HCT116 (cell line): ENCODE measurements around the gene ACR. TPM values are rescaled to one million over a fixed set of nuclear protein-coding genes. Genes with fewer than 3 reads are reported as not detected.

ENCODE experiments used
- ATAC-seq: fragments of 200-7000 bp; cut with Tn5 transposase; 2 replicates; pipeline ENCODE4 v1.9.1; 2020; ENCODE audit warnings: mild to moderate bottlenecking, moderate library complexity
- BruUV-seq: library from RNA; stranded (reverse); fragments of 400-500 nt; replicated peaks from 2 replicates; lab custom pipeline; 2021; lab: Mats Ljungman, UMichigan
- CTCF ChIA-PET: fragments of 300-600 bp; sonication (Branson Sonifier 250); formaldehyde crosslinking; loops from one replicate; lab custom pipeline; 2021; ENCODE audit warnings: antibody characterized with exemption; lab: Charles Lee
- POLR2A ChIA-PET: fragments of 300-600, 350-600 bp; sonication (Branson Sonifier 250); formaldehyde crosslinking; loops from one replicate; lab custom pipeline; 2021; ENCODE audit warnings: antibody characterized with exemption; lab: Charles Lee
- RAD21 ChIA-PET, 2 experiments: fragments of 300-600 bp; sonication (Branson Sonifier 250); formaldehyde crosslinking; loops; one replicate each; lab custom pipeline; 2023; ENCODE audit warnings: low total read pairs in 2 of 2; ENCODE audit not compliant: uncharacterized antibody in 2 of 2, unreplicated experiment in 2 of 2, low non-redundant PET in 1 of 2; lab: Charles Lee
- DNase-seq: peaks from one replicate; pipeline ENCODE4 v3.0.0-alpha.2; 2010; ENCODE audit warnings: low read depth, low spot score
- H2AFZ ChIP-seq: fragments of 200-600 bp; shearing (Covaris generic), sonication (generic); 2 replicates; pipeline ENCODE4 v1.6.1; 2017; ENCODE audit warnings: low read depth, mixed run types, mixed read lengths, antibody characterized with exemption, low read length; ENCODE audit not compliant: poor library complexity, severe bottlenecking
- H3K27ac ChIP-seq: 2 replicates; pipeline ENCODE4 v1.5.1; 2012; ENCODE audit warnings: low read depth, low read length
- H3K27me3 ChIP-seq: fragments of 200-600 bp; sonication (generic); 2 replicates; pipeline ENCODE4 v1.6.1; 2016; ENCODE audit warnings: mixed run types, low read length, mixed read lengths; ENCODE audit not compliant: insufficient read depth
- H3K36me3 ChIP-seq, 2 experiments: fragments of 200-500 bp in 1 of 2; fragments of 200-600 bp in 1 of 2; sonication (Bioruptor generic) in 1 of 2; sonication (generic) in 1 of 2; 2 replicates each; pipeline versions ENCODE4 v1.5.1 to v1.6.1; 2014 to 2016; ENCODE audit warnings: low read length in 2 of 2, inconsistent platforms in 1 of 2, mixed read lengths in 1 of 2, mixed run types in 1 of 2; ENCODE audit not compliant: insufficient read depth in 2 of 2, control insufficient read depth in 1 of 2
- H3K4me1 ChIP-seq, 2 experiments: fragments of 200-600 bp in 1 of 2; sonication (generic) in 1 of 2; 2 replicates each; pipeline versions ENCODE4 v1.5.1 to v1.6.1; 2012 to 2017; ENCODE audit warnings: low read length in 2 of 2, inconsistent platforms in 1 of 2, mild to moderate bottlenecking in 1 of 2, mixed read lengths in 1 of 2, mixed run types in 1 of 2, moderate library complexity in 1 of 2; ENCODE audit not compliant: insufficient read depth in 2 of 2, control insufficient read depth in 1 of 2
- H3K4me2 ChIP-seq: fragments of 200-600 bp; sonication (generic); 2 replicates; pipeline ENCODE4 v1.6.1; 2017; ENCODE audit warnings: mixed run types, low read length, mixed read lengths
- H3K4me3 ChIP-seq, 2 experiments: fragments of 200-600 bp in 1 of 2; sonication (generic) in 1 of 2; replicated peaks in 1 of 2; 2 replicates each; pipeline ENCODE4 v1.5.1; 2011 to 2016; ENCODE audit warnings: low read length in 2 of 2, control low read depth in 1 of 2, low read depth in 1 of 2, mild to moderate bottlenecking in 1 of 2, mixed read lengths in 1 of 2, mixed run types in 1 of 2
- H3K79me2 ChIP-seq: fragments of 200-600 bp; sonication (generic); 2 replicates; pipeline ENCODE4 v1.6.1; 2017; ENCODE audit warnings: mild to moderate bottlenecking, mixed run types, low read length, moderate library complexity, mixed read lengths; ENCODE audit not compliant: insufficient read depth
- H3K9ac ChIP-seq: fragments of 200-600 bp; sonication (generic); 2 replicates; pipeline ENCODE4 v1.6.1; 2016; ENCODE audit warnings: low read length, mixed read lengths
- H3K9me2 ChIP-seq: fragments of 200-600 bp; sonication (generic), shearing (Covaris generic); 2 replicates; pipeline ENCODE4 v1.6.1; 2017; ENCODE audit warnings: mixed run types, mild to moderate bottlenecking, moderate library complexity; ENCODE audit not compliant: insufficient read depth
- H3K9me3 ChIP-seq, 2 experiments: fragments of 200-500 bp in 1 of 2; fragments of 200-600 bp in 1 of 2; sonication (Bioruptor generic) in 1 of 2; sonication (generic) in 1 of 2; 2 replicates each; pipeline ENCODE4 v1.6.1; 2014 to 2017; ENCODE audit warnings: low read length in 2 of 2, mixed read lengths in 2 of 2, inconsistent platforms in 1 of 2, low read depth in 1 of 2, mild to moderate bottlenecking in 1 of 2, mixed run types in 1 of 2, moderate library complexity in 1 of 2; ENCODE audit not compliant: control insufficient read depth in 1 of 2, insufficient read depth in 1 of 2
- H4K20me1 ChIP-seq: fragments of 200-600 bp; sonication (generic), shearing (Covaris generic); 2 replicates; pipeline ENCODE4 v1.6.1; 2017; ENCODE audit warnings: mixed run types, mild to moderate bottlenecking, moderate library complexity; ENCODE audit not compliant: insufficient read depth
- CEBPB ChIP-seq: IDR thresholded peaks from 2 replicates; pipeline ENCODE4 v1.6.1; 2012; ENCODE audit warnings: low read depth
- ELF1 ChIP-seq: IDR thresholded peaks from 2 replicates; pipeline ENCODE4 v1.6.1; 2012; ENCODE audit warnings: low read depth, borderline replicate concordance
- EZH2phosphoT487 ChIP-seq: fragments of 200-600 bp; IDR thresholded peaks from 2 replicates; pipeline ENCODE4 v1.6.1; 2018; ENCODE audit warnings: antibody characterized with exemption, borderline replicate concordance
- FOSL1 ChIP-seq: IDR thresholded peaks from 2 replicates; pipeline ENCODE4 v1.6.1; 2012; ENCODE audit warnings: low read depth
- JUND ChIP-seq: IDR thresholded peaks from 2 replicates; pipeline ENCODE4 v1.6.1; 2012
- POLR2AphosphoS5 ChIP-seq: IDR thresholded peaks from 2 replicates; pipeline ENCODE4 v1.6.1; 2011; ENCODE audit warnings: mild to moderate bottlenecking, low read depth, low read length, moderate library complexity
- RAD21 ChIP-seq: IDR thresholded peaks from 2 replicates; pipeline ENCODE4 v1.6.1; 2012; ENCODE audit warnings: low read depth, mild to moderate bottlenecking
- SIN3A ChIP-seq: IDR thresholded peaks from 2 replicates; pipeline ENCODE4 v1.6.1; 2012; ENCODE audit warnings: low read depth
- YY1 ChIP-seq: IDR thresholded peaks from 2 replicates; pipeline ENCODE4 v1.6.1; 2011; ENCODE audit warnings: low read length, low read depth, moderate library complexity, mild to moderate bottlenecking; ENCODE audit not compliant: insufficient replicate concordance; ENCODE audit errors: extremely low read depth
- ZNF274 ChIP-seq: fragments of 200-500 bp; sonication (Bioruptor generic); IDR thresholded peaks from 2 replicates; pipeline ENCODE4 v1.6.1; 2014; ENCODE audit warnings: mild to moderate bottlenecking, low read depth, low read length, inconsistent platforms
- intact Hi-C: fragments of 100-400 bp; cut with micrococcal nuclease; formaldehyde crosslinking; loops from 2 replicates; pipeline ENCODE4 v1.10.0; 2022
- total RNA-seq: library from RNA; stranded (reverse); gene quantifications from one replicate; pipeline ENCODE4 v1.2.1, GENCODE V29; 2021; ENCODE audit not compliant: unreplicated experiment
- TF ChIP-seq, protein P1 (sequence below): IDR thresholded peaks from 2 replicates; pipeline ENCODE4 v1.6.1; 2012
- TF ChIP-seq, protein P2 (sequence below), 3 experiments: fragments of 200-600 bp in 1 of 3; sonication (generic) in 1 of 3; IDR thresholded peaks in 2 of 3; conservative IDR thresholded peaks in 1 of 3; 2 replicates each; pipeline ENCODE4 v1.5.1; 2012 to 2017; ENCODE audit warnings: low read depth in 2 of 3, low read length in 2 of 3, antibody characterized with exemption in 1 of 3, borderline replicate concordance in 1 of 3, control low read depth in 1 of 3, mild to moderate bottlenecking in 1 of 3, mixed read lengths in 1 of 3, mixed run types in 1 of 3, moderate library complexity in 1 of 3; ENCODE audit not compliant: insufficient read depth in 1 of 3
- TF ChIP-seq, protein P3 (sequence below): IDR thresholded peaks from 2 replicates; pipeline ENCODE4 v1.6.1; 2012; ENCODE audit warnings: low read depth
- TF ChIP-seq, protein P4 (sequence below): IDR thresholded peaks from 2 replicates; pipeline ENCODE4 v1.6.1; 2012

Gene ACR
- total RNA-seq, 1 experiment from 2014 or later, result 1.5 TPM

DNA sequence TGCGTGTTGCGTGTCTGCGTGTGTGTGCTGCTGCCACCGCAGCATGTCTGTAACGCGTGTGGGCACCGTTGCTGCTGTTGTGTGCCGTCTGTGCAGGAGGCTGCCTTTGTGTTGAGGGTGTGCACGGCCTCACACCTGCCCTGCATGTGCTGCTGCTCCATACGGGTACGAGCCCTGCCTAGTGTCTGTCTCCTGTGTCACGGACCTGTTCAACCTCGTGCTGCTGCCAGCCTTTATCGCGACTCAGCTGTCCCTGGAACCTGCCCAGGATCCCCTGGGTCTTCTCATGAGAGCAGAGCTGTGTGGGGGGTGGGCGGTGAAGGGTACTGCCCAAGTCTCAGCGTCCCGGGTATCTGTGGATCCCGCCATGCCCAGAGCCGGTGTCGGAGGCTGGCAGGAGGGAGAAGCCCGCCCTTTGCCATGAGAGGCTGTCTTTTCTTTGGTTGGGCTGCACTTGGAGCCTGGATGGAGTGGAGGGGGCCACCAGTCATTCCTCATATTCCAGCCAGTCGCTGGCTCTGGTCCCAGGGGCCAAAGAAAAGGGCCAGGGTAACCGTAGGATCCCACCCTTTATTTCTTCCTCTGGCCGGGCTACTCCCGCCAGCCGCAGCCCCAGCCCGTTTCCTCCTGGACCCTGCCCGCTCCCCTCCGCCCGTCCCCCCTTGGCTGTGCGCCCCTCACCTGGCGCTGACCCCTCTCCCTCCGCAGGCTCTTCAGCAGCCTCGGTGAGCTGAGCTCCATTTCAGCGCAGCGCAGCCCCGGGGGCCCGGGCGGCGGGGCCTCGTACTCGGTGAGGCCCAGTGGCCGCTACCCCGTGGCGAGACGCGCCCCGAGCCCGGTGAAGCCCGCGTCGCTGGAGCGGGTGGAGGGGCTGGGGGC, 7.8 kb upstream of the ACR start:
- no peak overlapping the region for H3K27ac ChIP-seq

More for the DNA sequence above, 7.8 kb upstream of the ACR start:
- H3K36me3 ChIP-seq, result peaks cover 0 to 7% of the 10 kb centered on the region in 2 experiments; a peak in 3 of 4 replicates
- H3K79me2 ChIP-seq, result no peaks in the 10 kb centered on the region
- ChIA-PET POLR2A (no interaction called here), RAD21 (no interaction called here), CTCF (no interaction called here)
- H3K9ac ChIP-seq, result no peak overlapping the region
- no peak overlapping the region for H2AFZ ChIP-seq
- no peaks in the 10 kb centered on the region for H3K9me2 ChIP-seq
- no peaks in the 10 kb centered on the region for H4K20me1 ChIP-seq
- H3K27me3 ChIP-seq, result no peaks in the 10 kb centered on the region
- no peak for DNase-seq
- H3K9me3 ChIP-seq, result no peaks in the 10 kb centered on the region
- BruUV-seq, result no TSS peak
- no peak for ATAC-seq
- TF ChIP-seq EZH2phosphoT487 (no peak), RAD21 (no peak), CEBPB (no peak), JUND (no peak), SIN3A (no peak), POLR2AphosphoS5 (no peak), ELF1 (no peak), FOSL1 (no peak), ZNF274 (no peak), YY1 (no peak)
- TF ChIP-seq, protein P1, sequence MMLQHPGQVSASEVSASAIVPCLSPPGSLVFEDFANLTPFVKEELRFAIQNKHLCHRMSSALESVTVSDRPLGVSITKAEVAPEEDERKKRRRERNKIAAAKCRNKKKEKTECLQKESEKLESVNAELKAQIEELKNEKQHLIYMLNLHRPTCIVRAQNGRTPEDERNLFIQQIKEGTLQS, result no peak
- TF ChIP-seq, protein P2, sequence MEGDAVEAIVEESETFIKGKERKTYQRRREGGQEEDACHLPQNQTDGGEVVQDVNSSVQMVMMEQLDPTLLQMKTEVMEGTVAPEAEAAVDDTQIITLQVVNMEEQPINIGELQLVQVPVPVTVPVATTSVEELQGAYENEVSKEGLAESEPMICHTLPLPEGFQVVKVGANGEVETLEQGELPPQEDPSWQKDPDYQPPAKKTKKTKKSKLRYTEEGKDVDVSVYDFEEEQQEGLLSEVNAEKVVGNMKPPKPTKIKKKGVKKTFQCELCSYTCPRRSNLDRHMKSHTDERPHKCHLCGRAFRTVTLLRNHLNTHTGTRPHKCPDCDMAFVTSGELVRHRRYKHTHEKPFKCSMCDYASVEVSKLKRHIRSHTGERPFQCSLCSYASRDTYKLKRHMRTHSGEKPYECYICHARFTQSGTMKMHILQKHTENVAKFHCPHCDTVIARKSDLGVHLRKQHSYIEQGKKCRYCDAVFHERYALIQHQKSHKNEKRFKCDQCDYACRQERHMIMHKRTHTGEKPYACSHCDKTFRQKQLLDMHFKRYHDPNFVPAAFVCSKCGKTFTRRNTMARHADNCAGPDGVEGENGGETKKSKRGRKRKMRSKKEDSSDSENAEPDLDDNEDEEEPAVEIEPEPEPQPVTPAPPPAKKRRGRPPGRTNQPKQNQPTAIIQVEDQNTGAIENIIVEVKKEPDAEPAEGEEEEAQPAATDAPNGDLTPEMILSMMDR (IDR thresholded peaks at IDR 0.05 in 2 of 3, conservative IDR thresholded peaks at IDR 0.05 in 1 of 3; ENCODE audit: borderline replicate concordance in 1 of 3, insufficient read depth in 1 of 3, low read depth in 2 of 3, low read length in 2 of 3), result no peak
- TF ChIP-seq, protein P3, sequence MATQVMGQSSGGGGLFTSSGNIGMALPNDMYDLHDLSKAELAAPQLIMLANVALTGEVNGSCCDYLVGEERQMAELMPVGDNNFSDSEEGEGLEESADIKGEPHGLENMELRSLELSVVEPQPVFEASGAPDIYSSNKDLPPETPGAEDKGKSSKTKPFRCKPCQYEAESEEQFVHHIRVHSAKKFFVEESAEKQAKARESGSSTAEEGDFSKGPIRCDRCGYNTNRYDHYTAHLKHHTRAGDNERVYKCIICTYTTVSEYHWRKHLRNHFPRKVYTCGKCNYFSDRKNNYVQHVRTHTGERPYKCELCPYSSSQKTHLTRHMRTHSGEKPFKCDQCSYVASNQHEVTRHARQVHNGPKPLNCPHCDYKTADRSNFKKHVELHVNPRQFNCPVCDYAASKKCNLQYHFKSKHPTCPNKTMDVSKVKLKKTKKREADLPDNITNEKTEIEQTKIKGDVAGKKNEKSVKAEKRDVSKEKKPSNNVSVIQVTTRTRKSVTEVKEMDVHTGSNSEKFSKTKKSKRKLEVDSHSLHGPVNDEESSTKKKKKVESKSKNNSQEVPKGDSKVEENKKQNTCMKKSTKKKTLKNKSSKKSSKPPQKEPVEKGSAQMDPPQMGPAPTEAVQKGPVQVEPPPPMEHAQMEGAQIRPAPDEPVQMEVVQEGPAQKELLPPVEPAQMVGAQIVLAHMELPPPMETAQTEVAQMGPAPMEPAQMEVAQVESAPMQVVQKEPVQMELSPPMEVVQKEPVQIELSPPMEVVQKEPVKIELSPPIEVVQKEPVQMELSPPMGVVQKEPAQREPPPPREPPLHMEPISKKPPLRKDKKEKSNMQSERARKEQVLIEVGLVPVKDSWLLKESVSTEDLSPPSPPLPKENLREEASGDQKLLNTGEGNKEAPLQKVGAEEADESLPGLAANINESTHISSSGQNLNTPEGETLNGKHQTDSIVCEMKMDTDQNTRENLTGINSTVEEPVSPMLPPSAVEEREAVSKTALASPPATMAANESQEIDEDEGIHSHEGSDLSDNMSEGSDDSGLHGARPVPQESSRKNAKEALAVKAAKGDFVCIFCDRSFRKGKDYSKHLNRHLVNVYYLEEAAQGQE, result no peak
- TF ChIP-seq, protein P4, sequence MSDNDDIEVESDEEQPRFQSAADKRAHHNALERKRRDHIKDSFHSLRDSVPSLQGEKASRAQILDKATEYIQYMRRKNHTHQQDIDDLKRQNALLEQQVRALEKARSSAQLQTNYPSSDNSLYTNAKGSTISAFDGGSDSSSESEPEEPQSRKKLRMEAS, result no peak
- H3K4me3 ChIP-seq, result no peak overlapping the region
- peaks cover 0 to 12% of the 10 kb centered on the region in 2 experiments; a peak in 2 of 4 replicates for H3K4me1 ChIP-seq
- intact Hi-C loops, result no loop called here
- no peak overlapping the region for H3K4me2 ChIP-seq
